ENCODE measurements around the gene FAAP20.

GRCh38 chr1:2232916-2233438 is 38.4 kb upstream of the FAAP20 start:
- TF ChIP-seq POLR2A (IDR thresholded peaks at IDR 0.05) (no peak), CTCF (IDR thresholded peaks at IDR 0.05) (no peak), EP300 (IDR thresholded peaks at IDR 0.05) (no peak), POLR2AphosphoS5 (IDR thresholded peaks at IDR 0.05) (no peak)

Measured in sigmoid colon (tissue), 4 donors.